Lower leg skin (tissue), 3 donors: ENCODE measurements around the gene ZEB1.

Experiments
- POLR2A ChIP-seq, 2 donors: fragments of 450-650 bp; IDR thresholded peaks; one replicate each; pipeline ENCODE4 v1.6.1; 2016 to 2017; ENCODE audit warnings: antibody characterized with exemption in 2 of 2, mild to moderate bottlenecking in 1 of 2, moderate library complexity in 1 of 2
- TF ChIP-seq, protein P1 (sequence below), 3 donors: fragments of 450-650 bp; IDR thresholded peaks; one replicate each; pipeline ENCODE4 v1.5.1; 2016; ENCODE audit warnings: antibody characterized with exemption in 3 of 3, mild to moderate bottlenecking in 3 of 3, moderate library complexity in 2 of 3

DNA sequence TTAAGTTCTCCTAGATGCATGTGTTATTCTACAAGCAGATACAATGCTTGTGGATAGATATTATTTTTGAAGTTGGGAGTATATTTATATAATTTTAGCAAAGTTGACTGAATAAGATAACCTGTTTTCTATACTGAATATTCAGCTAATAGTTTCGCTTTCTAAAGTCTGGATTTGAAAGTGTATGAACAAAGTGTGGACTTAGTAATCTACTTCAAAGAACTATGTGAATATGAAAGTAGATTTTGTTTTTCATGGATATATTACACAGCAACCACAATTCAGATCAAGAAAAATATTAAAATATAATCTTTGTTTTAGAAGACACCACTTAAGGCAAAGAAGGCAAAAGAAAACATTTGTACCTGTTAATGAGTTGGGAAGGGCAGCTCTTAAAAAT lies 78.8 kb downstream of the ZEB1 start:
- TF ChIP-seq, protein P1, sequence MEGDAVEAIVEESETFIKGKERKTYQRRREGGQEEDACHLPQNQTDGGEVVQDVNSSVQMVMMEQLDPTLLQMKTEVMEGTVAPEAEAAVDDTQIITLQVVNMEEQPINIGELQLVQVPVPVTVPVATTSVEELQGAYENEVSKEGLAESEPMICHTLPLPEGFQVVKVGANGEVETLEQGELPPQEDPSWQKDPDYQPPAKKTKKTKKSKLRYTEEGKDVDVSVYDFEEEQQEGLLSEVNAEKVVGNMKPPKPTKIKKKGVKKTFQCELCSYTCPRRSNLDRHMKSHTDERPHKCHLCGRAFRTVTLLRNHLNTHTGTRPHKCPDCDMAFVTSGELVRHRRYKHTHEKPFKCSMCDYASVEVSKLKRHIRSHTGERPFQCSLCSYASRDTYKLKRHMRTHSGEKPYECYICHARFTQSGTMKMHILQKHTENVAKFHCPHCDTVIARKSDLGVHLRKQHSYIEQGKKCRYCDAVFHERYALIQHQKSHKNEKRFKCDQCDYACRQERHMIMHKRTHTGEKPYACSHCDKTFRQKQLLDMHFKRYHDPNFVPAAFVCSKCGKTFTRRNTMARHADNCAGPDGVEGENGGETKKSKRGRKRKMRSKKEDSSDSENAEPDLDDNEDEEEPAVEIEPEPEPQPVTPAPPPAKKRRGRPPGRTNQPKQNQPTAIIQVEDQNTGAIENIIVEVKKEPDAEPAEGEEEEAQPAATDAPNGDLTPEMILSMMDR (IDR thresholded peaks at IDR 0.05), result no peak
- no peak for TF ChIP-seq POLR2A (IDR thresholded peaks at IDR 0.05)
